ENCODE results near the gene RHBDL1. TPM values are rescaled to one million over a fixed set of nuclear protein-coding genes. Genes with fewer than 3 reads are reported as not detected.
"Not testable (repeated sequence)": the region's sequence is repeated elsewhere in the genome, so short reads cannot be mapped to it uniquely, and the experiment has no call there.

The RHBDL1 gene
- total RNA-seq, 1 donor from 2014 or later, result 3.0 TPM

DNA sequence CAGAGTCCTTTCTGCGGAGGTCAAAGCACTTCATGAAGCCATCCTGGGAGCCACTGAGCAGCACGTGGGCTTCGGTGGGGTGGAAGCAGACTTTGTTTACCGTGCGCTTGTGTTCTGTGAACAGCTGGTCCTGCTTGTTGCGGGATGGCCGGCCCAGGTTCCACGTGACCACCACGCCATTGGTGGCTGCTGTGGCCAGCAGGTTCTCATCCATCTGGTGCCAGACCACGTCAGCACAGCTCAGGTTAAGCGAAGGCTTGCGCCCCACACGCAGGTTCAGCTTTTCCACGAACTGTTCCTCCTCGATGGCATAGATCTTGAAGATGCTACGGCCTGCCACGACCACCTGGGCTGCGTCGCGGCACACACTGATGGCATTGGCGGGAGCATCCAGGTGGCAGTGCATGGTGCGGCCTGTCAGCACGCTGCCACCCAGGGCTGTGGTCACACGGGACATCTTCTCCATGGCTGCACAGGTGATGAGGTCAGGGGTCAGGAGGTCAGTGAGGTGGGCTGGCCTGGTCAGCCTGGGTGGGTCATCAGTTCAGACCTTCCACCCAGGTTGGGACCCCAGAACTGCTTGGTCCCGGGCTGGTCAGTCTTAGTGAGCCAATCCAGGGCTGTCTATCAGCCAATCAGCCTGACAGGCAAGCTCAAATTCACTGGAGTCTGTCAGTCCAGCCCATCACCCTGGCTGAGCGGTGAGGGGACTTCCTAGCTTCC lies 13.9 kb downstream of the RHBDL1 start:
- Mint-ChIP-seq H3K27ac (ENCODE audit: unreplicated experiment) (peak overlapping the region; percentile 78), H3K27me3 (ENCODE audit: low read depth) (peaks cover 13% of the 10 kb centered on the region), H3K4me1 (ENCODE audit: low read depth) (peaks cover 24% of the 10 kb centered on the region), H3K9me3 (ENCODE audit: low read depth) (no peaks in the 10 kb centered on the region), H3K36me3 (ENCODE audit: low read depth) (peaks cover 4% of the 10 kb centered on the region), H3K4me3 (ENCODE audit: unreplicated experiment) (peak overlapping the region; percentile 87)
- no peak for DNase-seq (ENCODE audit: low spot score)
- TF ChIP-seq, protein P1, sequence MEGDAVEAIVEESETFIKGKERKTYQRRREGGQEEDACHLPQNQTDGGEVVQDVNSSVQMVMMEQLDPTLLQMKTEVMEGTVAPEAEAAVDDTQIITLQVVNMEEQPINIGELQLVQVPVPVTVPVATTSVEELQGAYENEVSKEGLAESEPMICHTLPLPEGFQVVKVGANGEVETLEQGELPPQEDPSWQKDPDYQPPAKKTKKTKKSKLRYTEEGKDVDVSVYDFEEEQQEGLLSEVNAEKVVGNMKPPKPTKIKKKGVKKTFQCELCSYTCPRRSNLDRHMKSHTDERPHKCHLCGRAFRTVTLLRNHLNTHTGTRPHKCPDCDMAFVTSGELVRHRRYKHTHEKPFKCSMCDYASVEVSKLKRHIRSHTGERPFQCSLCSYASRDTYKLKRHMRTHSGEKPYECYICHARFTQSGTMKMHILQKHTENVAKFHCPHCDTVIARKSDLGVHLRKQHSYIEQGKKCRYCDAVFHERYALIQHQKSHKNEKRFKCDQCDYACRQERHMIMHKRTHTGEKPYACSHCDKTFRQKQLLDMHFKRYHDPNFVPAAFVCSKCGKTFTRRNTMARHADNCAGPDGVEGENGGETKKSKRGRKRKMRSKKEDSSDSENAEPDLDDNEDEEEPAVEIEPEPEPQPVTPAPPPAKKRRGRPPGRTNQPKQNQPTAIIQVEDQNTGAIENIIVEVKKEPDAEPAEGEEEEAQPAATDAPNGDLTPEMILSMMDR (IDR thresholded peaks at IDR 0.05), result no peak

DNA sequence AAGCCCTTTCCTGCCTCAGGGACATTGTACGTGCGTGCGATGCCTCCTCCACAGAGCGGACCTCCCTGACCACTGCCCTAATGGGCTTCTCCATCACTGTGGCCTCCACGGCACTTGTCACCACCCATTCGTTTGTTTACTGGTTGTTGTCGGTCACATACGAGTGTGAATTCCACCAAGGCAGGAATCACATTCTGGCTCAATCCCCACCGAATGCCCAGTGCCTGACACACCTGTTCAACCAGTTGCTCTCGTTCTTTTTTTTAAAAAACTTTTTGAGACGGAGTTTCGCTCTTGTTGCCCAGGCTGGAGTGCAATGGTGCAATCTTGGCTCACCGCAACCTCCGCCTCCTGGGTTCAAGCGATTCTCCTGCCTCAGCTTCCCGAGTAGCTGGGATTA lies 15.8 kb downstream of the RHBDL1 start:
- not testable (repeated sequence) for H3K9me3 Mint-ChIP-seq (ENCODE audit: low read depth); DNase-seq (ENCODE audit: low spot score); H3K27ac Mint-ChIP-seq (ENCODE audit: unreplicated experiment); H3K36me3 Mint-ChIP-seq (ENCODE audit: low read depth)
- peaks cover 19% of the 10 kb centered on the region for H3K4me1 Mint-ChIP-seq (ENCODE audit: low read depth)
- peak overlapping the region; percentile 87 for H3K4me3 Mint-ChIP-seq (ENCODE audit: unreplicated experiment)
- peaks cover 20% of the 10 kb centered on the region for H3K27me3 Mint-ChIP-seq (ENCODE audit: low read depth)

DNA sequence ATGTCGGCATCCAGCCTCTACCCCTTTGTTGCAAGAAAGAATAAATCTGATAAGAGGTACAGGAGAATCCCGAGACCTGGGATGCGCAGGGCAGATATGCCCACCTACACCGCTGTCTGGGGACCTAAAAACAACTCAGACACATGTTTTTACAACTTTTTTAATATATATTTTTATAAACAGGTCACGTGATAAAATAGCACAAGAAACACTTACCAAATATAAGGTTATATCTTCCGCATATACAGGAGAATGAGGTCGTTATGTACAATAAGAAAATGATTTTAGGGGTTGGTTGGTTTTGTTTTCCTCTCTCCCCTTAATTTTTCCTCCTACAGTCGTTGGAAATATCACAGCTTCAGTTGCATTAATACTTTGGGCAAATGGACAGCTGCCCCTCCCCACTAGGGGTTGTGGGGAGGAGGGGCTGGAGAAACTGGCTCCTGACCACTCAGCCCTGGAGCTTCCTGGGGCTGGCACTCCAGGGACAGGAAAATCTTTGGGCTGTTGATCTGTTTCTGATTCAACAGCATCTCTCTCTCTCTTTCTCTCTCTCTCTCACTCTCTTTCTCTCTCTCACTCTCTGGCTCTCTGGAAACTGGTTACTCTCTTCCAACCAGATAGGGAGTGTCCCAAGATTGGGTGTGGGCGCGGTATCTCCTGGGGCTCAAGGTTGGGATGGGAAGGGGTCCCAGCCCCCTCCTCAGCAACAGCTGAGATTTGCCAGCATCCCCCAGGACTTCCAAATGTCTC lies 17.1 kb downstream of the RHBDL1 start:
- H3K36me3 Mint-ChIP-seq (ENCODE audit: low read depth), result peaks cover 1% of the 10 kb centered on the region
- no peak for DNase-seq (ENCODE audit: low spot score)
- H3K4me3 Mint-ChIP-seq (ENCODE audit: unreplicated experiment), result no peak overlapping the region
- peaks cover 23% of the 10 kb centered on the region for H3K27me3 Mint-ChIP-seq (ENCODE audit: low read depth)
- TF ChIP-seq, protein P1 (IDR thresholded peaks at IDR 0.05), result no peak
- no peaks in the 10 kb centered on the region for H3K9me3 Mint-ChIP-seq (ENCODE audit: low read depth)
- H3K27ac Mint-ChIP-seq (ENCODE audit: unreplicated experiment), result no peak overlapping the region
- H3K4me1 Mint-ChIP-seq (ENCODE audit: low read depth), result peaks cover 19% of the 10 kb centered on the region

DNA sequence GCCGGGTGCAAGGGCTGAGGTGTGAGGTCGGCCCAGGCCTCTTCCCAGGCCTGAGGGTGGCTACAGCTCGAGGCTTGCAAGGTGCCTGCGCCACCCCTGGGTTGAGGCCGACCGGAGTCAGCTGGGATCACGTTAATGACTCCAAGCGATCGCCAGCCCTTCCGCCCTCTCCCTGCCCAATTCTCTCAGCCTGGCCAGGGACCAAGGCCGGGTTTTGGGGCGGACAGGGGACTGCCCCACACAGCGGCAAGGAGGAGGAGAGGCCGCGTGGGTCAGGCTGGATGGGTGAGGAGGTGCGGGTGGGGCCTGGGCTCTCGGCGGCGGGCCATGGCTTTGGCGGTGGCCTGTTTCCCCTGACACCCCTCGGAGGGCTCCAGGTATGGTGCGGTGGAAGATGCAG lies 17.9 kb downstream of the RHBDL1 start:
- no peak overlapping the region for H3K27ac Mint-ChIP-seq (ENCODE audit: unreplicated experiment)
- H3K4me1 Mint-ChIP-seq (ENCODE audit: low read depth), result peaks cover 19% of the 10 kb centered on the region
- TF ChIP-seq, protein P1 (IDR thresholded peaks at IDR 0.05), result no peak
- peaks cover 23% of the 10 kb centered on the region for H3K27me3 Mint-ChIP-seq (ENCODE audit: low read depth)
- H3K9me3 Mint-ChIP-seq (ENCODE audit: low read depth), result no peaks in the 10 kb centered on the region
- DNase-seq (ENCODE audit: low spot score), result no peak
- peaks cover 1% of the 10 kb centered on the region for H3K36me3 Mint-ChIP-seq (ENCODE audit: low read depth)
- H3K4me3 Mint-ChIP-seq (ENCODE audit: unreplicated experiment), result no peak overlapping the region

DNA sequence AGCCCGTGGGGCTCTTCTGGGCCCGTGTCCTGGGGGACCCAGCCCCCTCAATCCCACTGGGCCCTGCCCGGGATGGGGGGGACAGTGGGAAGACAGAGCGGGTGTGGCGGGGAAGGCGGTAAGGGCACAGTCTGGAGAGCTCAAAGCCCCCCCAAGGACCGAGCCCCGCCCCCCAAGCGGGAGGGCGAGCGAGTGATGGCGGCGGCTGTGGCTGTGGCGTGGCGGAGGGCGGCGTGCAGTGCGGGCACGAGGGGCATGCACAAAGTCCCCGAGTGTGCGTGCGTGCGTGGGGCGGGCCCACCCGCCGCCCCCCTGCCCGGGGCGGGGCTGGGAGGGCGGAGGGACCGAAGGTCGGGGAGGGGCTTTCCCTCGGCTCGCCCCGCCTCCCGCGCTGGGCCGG lies 18.3 kb downstream of the RHBDL1 start:
- Mint-ChIP-seq H3K27ac (ENCODE audit: unreplicated experiment) (no peak overlapping the region), H3K27me3 (ENCODE audit: low read depth) (peaks cover 23% of the 10 kb centered on the region), H3K9me3 (ENCODE audit: low read depth) (no peaks in the 10 kb centered on the region), H3K36me3 (ENCODE audit: low read depth) (peaks cover 1% of the 10 kb centered on the region), H3K4me1 (ENCODE audit: low read depth) (peaks cover 16% of the 10 kb centered on the region), H3K4me3 (ENCODE audit: unreplicated experiment) (no peak overlapping the region)
- no peak for DNase-seq (ENCODE audit: low spot score)
- TF ChIP-seq, protein P1 (IDR thresholded peaks at IDR 0.05), result no peak
